HL-60 (cell line): ENCODE results near the gene CNGA4.

ENCODE experiments used
- DNase-seq, 2 experiments: peaks; one replicate each; pipeline ENCODE4 v3.0.0-alpha.2; 2010 to 2020; ENCODE audit warnings: low read depth in 1 of 2, low spot score in 1 of 2
- H3K27ac ChIP-seq: fragments of 250-450 bp; sonication (Bioruptor Pico); replicated peaks from 2 replicates; pipeline ENCODE4 v1.5.1; 2020; ENCODE audit warnings: mild to moderate bottlenecking, moderate library complexity
- H3K27me3 ChIP-seq: fragments of 250-450 bp; sonication (Bioruptor Pico); 2 replicates; pipeline ENCODE4 v1.5.1; 2021; ENCODE audit warnings: mild to moderate bottlenecking, moderate library complexity; ENCODE audit not compliant: insufficient read depth, poor library complexity, severe bottlenecking
- H3K4me3 ChIP-seq: replicated peaks from 2 replicates; pipeline ENCODE4 v1.5.1; 2011; ENCODE audit warnings: mild to moderate bottlenecking, control low read depth, low read length; ENCODE audit not compliant: insufficient read depth
- CTCF ChIP-seq: IDR thresholded peaks from one replicate; pipeline ENCODE4 v1.5.1; 2011; ENCODE audit warnings: low read length, control low read depth, inconsistent platforms; ENCODE audit not compliant: insufficient read depth
- GABPA ChIP-seq: IDR thresholded peaks from 2 replicates; pipeline ENCODE4 v1.6.1; 2012; ENCODE audit warnings: low read depth
- POLR2AphosphoS5 ChIP-seq: IDR thresholded peaks from 2 replicates; pipeline ENCODE4 v1.6.1; 2012; ENCODE audit warnings: low read depth
- REST ChIP-seq: IDR thresholded peaks from 2 replicates; pipeline ENCODE4 v1.6.1; 2012; ENCODE audit warnings: low read depth; ENCODE audit not compliant: insufficient replicate concordance
- SPI1 ChIP-seq: IDR thresholded peaks from 2 replicates; pipeline ENCODE4 v1.6.1; 2012; ENCODE audit warnings: low read depth, mild to moderate bottlenecking, borderline replicate concordance

The CNGA4 gene

GRCh38 chr11:6234387-6235107 is 4.3 kb upstream of the CNGA4 start, which contains the start of gene FHIP1B:
Gene FHIP1B (minus strand): TSS chr11:6234636. CDS start chr11:6224516, 10,120 bp downstream.
- peak within 1 kb of the TSS; percentile 76 for H3K27ac ChIP-seq
- peak; percentile 98 to 100 for DNase-seq
- H3K4me3 ChIP-seq, result peak within 1 kb of the TSS; percentile 99
- no peak for TF ChIP-seq CTCF
- TF ChIP-seq REST, result peak; percentile 52
- TF ChIP-seq SPI1, result no peak
- TF ChIP-seq POLR2AphosphoS5, result peak; percentile 73; the same call in 1 of the 2 replicates
- no peaks in the 10 kb centered on the region for H3K27me3 ChIP-seq

- Histone ChIP-seq H3K4me3 (no peak overlapping the region), H3K27me3 (no peaks in the 10 kb centered on the region), H3K27ac (no peak overlapping the region)
- TF ChIP-seq GABPA, result no peak
- TF ChIP-seq SPI1, result no peak
- no peak for TF ChIP-seq POLR2AphosphoS5
- TF ChIP-seq CTCF, result no peak
- no peak for TF ChIP-seq REST
- DNase-seq, result no peak
Observed at GRCh38 chr11:6237266-6237665, 1.6 kb upstream of the CNGA4 start.

- DNase-seq, result no peak
- TF ChIP-seq SPI1, result no peak
- no peak for TF ChIP-seq POLR2AphosphoS5
- TF ChIP-seq REST, result no peak
- TF ChIP-seq CTCF, result no peak
- TF ChIP-seq GABPA, result no peak
- no peak overlapping the region for H3K4me3 ChIP-seq
- H3K27me3 ChIP-seq, result no peaks in the 10 kb centered on the region
- no peak overlapping the region for H3K27ac ChIP-seq
Observed at GRCh38 chr11:6237761-6238302, 1.1 kb upstream of the CNGA4 start.
